Choroid plexus epithelial cell (primary cell): Measurements from ENCODE around the gene EHMT1.

ENCODE experiments used
- DNase-seq: peaks from one replicate; pipeline ENCODE4 v3.0.0-alpha.2; 2010; ENCODE audit warnings: low read depth
- H3K4me3 ChIP-seq: 2 replicates; pipeline ENCODE4 v1.5.1; 2011; ENCODE audit warnings: low read depth, mild to moderate bottlenecking, control low read depth, low read length, moderate library complexity
- CTCF ChIP-seq: conservative IDR thresholded peaks from 2 replicates; pipeline ENCODE4 v1.5.1; 2011; ENCODE audit warnings: low read depth, mild to moderate bottlenecking, control low read depth, inconsistent platforms, low read length, moderate library complexity

The EHMT1 gene

DNA sequence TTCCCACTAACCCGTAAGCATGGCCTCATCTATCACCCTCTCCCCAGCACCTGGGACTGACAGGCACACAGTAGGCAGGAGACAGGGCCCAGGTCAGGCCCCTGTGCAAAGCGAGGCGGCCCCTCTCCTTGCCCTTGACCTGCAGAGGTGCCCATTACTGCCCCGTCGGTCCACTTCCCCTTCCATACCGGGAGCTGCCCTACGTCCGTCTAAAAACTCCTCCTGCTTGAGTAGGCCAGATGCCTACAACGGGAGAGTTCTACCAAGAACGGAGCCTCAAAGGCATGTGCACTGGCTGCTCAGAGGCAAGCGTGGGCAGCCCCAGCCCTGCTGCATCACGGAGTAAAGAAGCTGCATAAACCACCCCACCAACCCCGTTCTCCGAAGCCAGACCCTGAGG is 35.5 kb upstream of the EHMT1 start:
- TF ChIP-seq CTCF, result no peak

DNA sequence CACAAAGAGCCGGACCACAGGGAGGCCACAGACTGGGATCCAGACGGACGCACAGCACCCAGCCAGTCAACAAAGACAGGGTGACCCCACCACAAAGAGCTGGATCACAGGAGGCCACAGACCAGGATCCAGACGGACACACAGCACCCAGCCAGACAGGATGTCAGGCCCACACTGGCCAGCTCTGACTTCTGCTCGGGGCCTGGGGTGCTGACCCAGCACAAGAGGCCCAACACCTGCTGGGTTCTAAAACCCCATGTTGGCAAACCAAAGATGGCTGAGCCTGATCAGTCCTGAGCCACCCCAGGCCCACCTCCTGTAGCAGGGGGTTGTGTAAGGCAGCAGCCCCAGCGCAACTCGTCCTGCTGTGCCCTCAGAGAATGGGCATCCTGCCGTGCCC is 34.8 kb upstream of the EHMT1 start:
- no peak for DNase-seq
- TF ChIP-seq CTCF, result no peak
- no peak overlapping the region for H3K4me3 ChIP-seq

More for the DNA sequence above, 35.5 kb upstream of the EHMT1 start:
- DNase-seq, result no peak
- no peak overlapping the region for H3K4me3 ChIP-seq

DNA sequence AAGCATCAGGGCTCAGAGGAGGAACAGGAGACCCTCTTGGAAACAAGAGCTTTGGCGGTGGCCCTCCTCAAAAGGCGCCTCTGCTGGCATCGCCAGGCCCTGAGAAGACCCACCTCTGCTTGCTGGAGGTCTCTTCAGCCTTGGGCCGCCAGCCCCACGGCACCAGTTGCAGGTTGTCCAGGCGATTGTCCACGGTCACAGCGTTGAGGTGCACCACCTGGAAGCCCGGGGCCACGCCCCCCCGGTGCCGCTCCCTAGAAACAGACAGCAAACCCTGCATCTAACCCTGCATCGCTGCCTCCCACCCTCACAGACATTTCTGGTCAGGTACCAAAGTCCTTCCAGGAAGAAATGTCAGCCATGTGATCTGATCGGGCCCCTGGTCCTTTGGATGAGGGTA is 32.0 kb upstream of the EHMT1 start:
- TF ChIP-seq CTCF, result no peak
- no peak overlapping the region for H3K4me3 ChIP-seq
- DNase-seq, result no peak

GRCh38 chr9:137588311-137588710 is 30.5 kb upstream of the EHMT1 start:
- no peak for TF ChIP-seq CTCF
- H3K4me3 ChIP-seq, result no peak overlapping the region
- no peak for DNase-seq

GRCh38 chr9:137588891-137589290 is 29.9 kb upstream of the EHMT1 start:
- H3K4me3 ChIP-seq, result peak overlapping the region; percentile 71
- TF ChIP-seq CTCF, result no peak
- no peak for DNase-seq

- DNase-seq, result peak; percentile 26
- peak overlapping the region; percentile 71 for H3K4me3 ChIP-seq
- no peak for TF ChIP-seq CTCF
These were observed 29.2 kb upstream of the EHMT1 start for GRCh38 chr9:137589441-137590122.

- peak overlapping the region; percentile 71 for H3K4me3 ChIP-seq
- no peak for TF ChIP-seq CTCF
- DNase-seq, result no peak
These were observed 28.7 kb upstream of the EHMT1 start for GRCh38 chr9:137590123-137590468.
